ENCODE data around the gene RNU6-9.

The RNU6-9 gene

GRCh38 chr19:902093-902370, 8.7 kb downstream of the RNU6-9 start:
- no peak for DNase-seq (ENCODE audit: low read depth)
- no peak overlapping the region for H3K4me3 ChIP-seq (replicated peaks; ENCODE audit: low read depth, low read length)
- no peak for TF ChIP-seq CTCF (IDR thresholded peaks at IDR 0.05; ENCODE audit: low read length, missing control alignments)

GRCh38 chr19:902446-903226, 9.4 kb downstream of the RNU6-9 start:
- no peak overlapping the region for H3K4me3 ChIP-seq (replicated peaks; ENCODE audit: low read depth, low read length)
- no peak for TF ChIP-seq CTCF (IDR thresholded peaks at IDR 0.05; ENCODE audit: low read length, missing control alignments)
- DNase-seq (ENCODE audit: low read depth), result no peak

GRCh38 chr19:903266-903797, 10.0 kb downstream of the RNU6-9 start:
- TF ChIP-seq CTCF (IDR thresholded peaks at IDR 0.05; ENCODE audit: low read length, missing control alignments), result no peak
- H3K4me3 ChIP-seq (replicated peaks; ENCODE audit: low read depth, low read length), result no peak overlapping the region
- DNase-seq (ENCODE audit: low read depth), result no peak

- no peak for DNase-seq (ENCODE audit: low read depth)
- no peak overlapping the region for H3K4me3 ChIP-seq (replicated peaks; ENCODE audit: low read depth, low read length)
- no peak for TF ChIP-seq CTCF (IDR thresholded peaks at IDR 0.05; ENCODE audit: low read length, missing control alignments)
Observed at GRCh38 chr19:904545-904944, 11.3 kb downstream of the RNU6-9 start.

GRCh38 chr19:906480-906879, 13.2 kb downstream of the RNU6-9 start:
- no peak overlapping the region for H3K4me3 ChIP-seq (replicated peaks; ENCODE audit: low read depth, low read length)
- DNase-seq (ENCODE audit: low read depth), result no peak
- TF ChIP-seq CTCF (IDR thresholded peaks at IDR 0.05; ENCODE audit: low read length, missing control alignments), result no peak

GRCh38 chr19:907183-907853, 14.0 kb downstream of the RNU6-9 start:
- DNase-seq (ENCODE audit: low read depth), result no peak
- TF ChIP-seq CTCF (IDR thresholded peaks at IDR 0.05; ENCODE audit: low read length, missing control alignments), result no peak
- no peak overlapping the region for H3K4me3 ChIP-seq (replicated peaks; ENCODE audit: low read depth, low read length)

Data from fibroblast of pulmonary artery (primary cell).